Upper lobe of right lung (tissue), 1 donor: ENCODE results near the gene SLC13A3. TPM values are rescaled to one million over a fixed set of nuclear protein-coding genes. Genes with fewer than 3 reads are reported as not detected.

Source experiments
- ATAC-seq: fragments of 200-7000 bp; cut with Tn5 transposase; one replicate; pipeline ENCODE4 v1.9.1; 2020; ENCODE audit warnings: mild to moderate bottlenecking, moderate library complexity
- DNase-seq: peaks from one replicate; pipeline ENCODE4 v3.0.0-alpha.2; 2020
- H3K27ac ChIP-seq: fragments of 200-600 bp; one replicate; pipeline ENCODE4 v1.8.0; 2022
- H3K27me3 ChIP-seq: fragments of 200-600 bp; one replicate; pipeline ENCODE4 v1.8.0; 2022; ENCODE audit warnings: mild to moderate bottlenecking
- H3K36me3 ChIP-seq: fragments of 200-600 bp; one replicate; pipeline ENCODE4 v1.8.0; 2022
- H3K4me1 ChIP-seq: fragments of 200-600 bp; one replicate; pipeline ENCODE4 v1.8.0; 2022
- H3K4me3 ChIP-seq: fragments of 200-600 bp; one replicate; pipeline ENCODE4 v1.8.0; 2022; ENCODE audit warnings: mild to moderate bottlenecking
- H3K9me3 ChIP-seq: fragments of 200-600 bp; one replicate; pipeline ENCODE4 v1.8.0; 2022
- CTCF ChIP-seq: fragments of 200-600 bp; IDR thresholded peaks from one replicate; pipeline ENCODE4 v1.8.0; 2022; ENCODE audit warnings: antibody characterized with exemption
- intact Hi-C: fragments of 100-400 bp; cut with DNase I; formaldehyde crosslinking; loops from one replicate; pipeline ENCODE4 v1.11.0; 2022
- total RNA-seq: library from RNA; stranded (reverse); fragmentation: NEBNext Ultra II Directional; extraction: Animal tissue kit (Norgen Biotek cat#: 25700); gene quantifications from one replicate; pipeline ENCODE4 v1.2.1, GENCODE V29; 2021
- donor health status: DM: no; HTN: yes; CAD: no; lungs with severe emphysema.

Gene SLC13A3
- total RNA-seq, 1 donor from 2014 or later = 1.6 TPM

- peak overlapping the region; percentile 94 for H3K4me3 ChIP-seq
- peaks cover 20% of the 10 kb centered on the region for H3K36me3 ChIP-seq
- no peak for ATAC-seq
- TF ChIP-seq CTCF = no peak
- intact Hi-C loops = no loop called here
- no peaks in the 10 kb centered on the region for H3K9me3 ChIP-seq
- no peak for DNase-seq
- H3K27ac ChIP-seq = peak overlapping the region; percentile 85
- H3K4me1 ChIP-seq = peaks cover 28% of the 10 kb centered on the region
- no peaks in the 10 kb centered on the region for H3K27me3 ChIP-seq
Measured at GRCh38 chr20:46689754-46690085, 38.5 kb upstream of the SLC13A3 start.

DNA sequence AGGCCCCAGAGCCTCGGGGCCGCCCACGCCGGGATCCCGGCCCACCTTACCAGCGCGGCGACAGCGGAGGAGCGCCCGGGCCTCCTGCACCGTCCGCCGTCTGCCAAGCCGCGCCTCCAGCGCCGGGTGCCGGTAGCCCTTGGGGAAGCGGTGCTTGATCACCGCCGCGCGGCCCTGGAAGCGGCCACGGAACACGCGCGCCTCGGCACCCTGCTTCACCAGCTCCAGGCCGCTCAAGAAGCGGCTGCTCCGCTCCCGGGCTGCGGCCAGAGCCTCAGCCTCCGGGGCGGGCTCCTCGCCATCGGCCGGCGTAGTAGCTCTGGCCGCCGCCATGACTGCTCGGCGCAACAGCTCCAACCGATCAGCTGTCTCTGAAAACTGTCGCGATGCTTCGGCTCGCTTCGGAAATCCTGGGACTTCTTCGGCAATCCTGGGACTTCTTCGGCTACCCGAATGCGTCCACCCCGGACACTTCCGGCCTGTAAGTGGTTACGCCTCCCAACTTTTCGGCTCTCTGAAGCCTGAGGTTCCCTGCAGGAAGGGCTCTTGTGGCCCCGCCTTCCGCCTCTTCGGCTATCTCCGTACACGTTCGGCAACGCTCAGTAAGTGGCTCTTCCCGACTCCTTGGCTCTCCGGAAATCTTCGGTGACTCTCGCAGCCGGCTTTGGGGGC lies 38.0 kb upstream of the SLC13A3 start, which contains the start of gene TP53RK:
Gene TP53RK (minus strand): TSS at position 363 of the 672 bp plus-strand sequence. CDS start 30 bp downstream, at position 333.
- Histone ChIP-seq H3K9me3 (no peaks in the 10 kb centered on the region), H3K36me3 (peaks cover 20% of the 10 kb centered on the region), H3K4me1 (peaks cover 28% of the 10 kb centered on the region), H3K27me3 (no peaks in the 10 kb centered on the region), H3K27ac (peak within 1 kb of the TSS; percentile 97), H3K4me3 (peak within 1 kb of the TSS; percentile 94)
- peak; percentile 31 for TF ChIP-seq CTCF
- intact Hi-C loops = no loop called here
- peak; percentile 99 for ATAC-seq
- peak; percentile 99 for DNase-seq

DNA sequence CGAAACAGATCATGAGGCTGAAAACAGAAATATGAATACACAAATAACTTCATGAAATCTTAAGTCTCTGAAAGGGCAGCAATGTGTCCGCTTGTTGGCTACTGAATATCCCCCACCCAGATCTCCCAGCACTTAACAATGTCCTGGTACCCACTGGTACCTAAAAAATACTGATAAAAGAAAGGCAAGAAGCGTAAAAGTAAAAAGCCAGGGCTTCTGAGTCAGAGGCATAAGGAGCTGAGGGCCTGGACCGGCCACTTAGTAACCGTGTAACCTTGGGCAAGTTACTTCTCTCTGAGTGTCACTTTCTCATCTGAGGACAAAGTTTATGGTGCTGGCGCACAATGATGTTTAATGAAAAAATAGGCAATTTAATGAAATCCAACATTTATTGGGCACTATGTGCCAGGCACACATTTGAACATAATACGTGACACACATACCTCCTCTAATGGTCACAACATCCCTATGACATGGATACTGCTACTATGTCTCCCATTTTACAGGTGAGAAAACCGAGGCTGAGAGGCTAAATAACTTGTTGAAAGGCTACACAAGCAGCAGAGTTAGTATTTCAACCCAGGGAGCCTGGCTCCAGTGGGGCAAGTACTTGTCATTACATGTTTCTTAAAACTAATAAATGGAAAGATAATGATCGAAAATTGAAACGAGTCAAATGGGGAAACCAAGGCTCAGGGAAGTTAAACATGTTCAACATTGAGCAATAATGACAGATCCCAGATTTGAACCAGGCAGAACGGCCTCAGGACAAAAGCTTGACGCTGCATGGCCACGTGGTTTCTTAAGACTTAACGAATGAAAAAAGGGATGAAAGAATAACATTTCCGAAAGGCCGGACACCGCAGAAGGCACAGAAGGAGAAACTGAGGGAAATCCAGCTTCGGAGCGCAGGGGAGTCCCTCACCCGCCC lies 37.2 kb upstream of the SLC13A3 start:
- intact Hi-C loops = no loop called here

DNA sequence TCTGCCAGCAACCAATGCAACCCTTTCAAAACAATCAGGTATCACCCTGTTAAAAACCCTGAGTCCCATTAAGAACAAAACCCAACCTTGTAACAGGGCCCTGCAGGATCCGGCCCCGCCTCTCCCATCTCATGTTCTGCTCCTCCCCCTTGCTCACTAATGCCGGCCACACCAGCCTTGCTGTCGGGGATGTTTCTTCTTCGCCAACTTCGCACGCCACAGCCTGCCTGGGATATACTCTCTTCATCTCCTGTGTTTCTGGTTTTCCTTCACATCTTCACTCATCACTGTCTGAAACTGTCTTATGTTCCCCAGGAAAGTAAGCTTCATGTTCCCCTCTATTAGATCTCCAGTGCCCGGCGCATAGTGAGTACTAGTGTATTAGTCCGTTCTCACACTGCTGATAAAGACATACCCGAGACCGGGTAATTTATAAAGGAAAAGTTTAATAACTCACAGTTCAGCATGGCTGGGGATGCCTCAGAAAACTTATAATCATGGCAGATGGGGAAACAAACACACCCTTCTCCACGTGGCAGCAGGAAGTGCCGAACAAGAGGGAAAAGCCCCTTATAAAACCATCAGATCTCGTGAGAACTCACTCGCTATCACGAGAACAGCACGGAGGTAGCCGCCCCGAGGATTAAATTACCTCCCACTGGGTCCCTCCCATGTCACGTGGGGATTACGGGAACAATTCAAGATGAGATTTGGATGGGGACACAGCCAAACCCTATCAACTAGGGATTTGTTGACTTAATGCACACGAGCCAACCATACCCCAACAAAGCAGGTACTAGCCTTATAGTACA lies 32.9 kb upstream of the SLC13A3 start:
- Histone ChIP-seq H3K4me3 (peak overlapping the region; percentile 37), H3K36me3 (peaks cover 20% of the 10 kb centered on the region), H3K27me3 (no peaks in the 10 kb centered on the region), H3K9me3 (no peaks in the 10 kb centered on the region), H3K4me1 (peaks cover 42% of the 10 kb centered on the region), H3K27ac (peak overlapping the region; percentile 6)
- intact Hi-C loops = no loop called here
- no peak for TF ChIP-seq CTCF
- DNase-seq (peak; percentile 75), ATAC-seq (peak; percentile 73)

More for the DNA sequence above, 37.2 kb upstream of the SLC13A3 start:
- TF ChIP-seq CTCF = no peak
- ATAC-seq = no peak
- no peak for DNase-seq
- H3K27ac ChIP-seq = peak overlapping the region; percentile 97
- no peaks in the 10 kb centered on the region for H3K27me3 ChIP-seq
- peaks cover 33% of the 10 kb centered on the region for H3K4me1 ChIP-seq
- peak overlapping the region; percentile 94 for H3K4me3 ChIP-seq
- peaks cover 20% of the 10 kb centered on the region for H3K36me3 ChIP-seq
- H3K9me3 ChIP-seq = no peaks in the 10 kb centered on the region

DNA sequence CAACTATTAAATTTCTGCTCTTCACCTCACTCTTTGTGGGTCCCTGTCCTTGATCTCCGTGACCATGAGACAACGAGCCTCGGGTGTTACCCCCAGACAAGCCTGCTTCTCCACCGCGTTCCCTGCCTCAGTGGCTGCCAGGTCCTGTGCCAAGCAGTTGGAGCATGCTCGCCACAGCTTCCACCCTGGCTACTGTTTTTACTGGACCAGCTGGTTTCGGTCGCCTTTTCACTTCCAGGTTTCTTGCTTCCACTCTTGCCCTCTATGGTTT lies 32.3 kb upstream of the SLC13A3 start:
- peaks cover 41% of the 10 kb centered on the region for H3K4me1 ChIP-seq
- DNase-seq = no peak
- no peak for ATAC-seq
- H3K9me3 ChIP-seq = no peaks in the 10 kb centered on the region
- H3K4me3 ChIP-seq = peak overlapping the region; percentile 37
- TF ChIP-seq CTCF = no peak
- H3K27ac ChIP-seq = no peak overlapping the region
- H3K36me3 ChIP-seq = peaks cover 20% of the 10 kb centered on the region
- no peaks in the 10 kb centered on the region for H3K27me3 ChIP-seq
- intact Hi-C loops = no loop called here
